ENCODE measurements around the gene C22orf23.
A peak's percentile ranks its signal among the peaks of the same experiment; 100 is the strongest.

The C22orf23 gene

DNA sequence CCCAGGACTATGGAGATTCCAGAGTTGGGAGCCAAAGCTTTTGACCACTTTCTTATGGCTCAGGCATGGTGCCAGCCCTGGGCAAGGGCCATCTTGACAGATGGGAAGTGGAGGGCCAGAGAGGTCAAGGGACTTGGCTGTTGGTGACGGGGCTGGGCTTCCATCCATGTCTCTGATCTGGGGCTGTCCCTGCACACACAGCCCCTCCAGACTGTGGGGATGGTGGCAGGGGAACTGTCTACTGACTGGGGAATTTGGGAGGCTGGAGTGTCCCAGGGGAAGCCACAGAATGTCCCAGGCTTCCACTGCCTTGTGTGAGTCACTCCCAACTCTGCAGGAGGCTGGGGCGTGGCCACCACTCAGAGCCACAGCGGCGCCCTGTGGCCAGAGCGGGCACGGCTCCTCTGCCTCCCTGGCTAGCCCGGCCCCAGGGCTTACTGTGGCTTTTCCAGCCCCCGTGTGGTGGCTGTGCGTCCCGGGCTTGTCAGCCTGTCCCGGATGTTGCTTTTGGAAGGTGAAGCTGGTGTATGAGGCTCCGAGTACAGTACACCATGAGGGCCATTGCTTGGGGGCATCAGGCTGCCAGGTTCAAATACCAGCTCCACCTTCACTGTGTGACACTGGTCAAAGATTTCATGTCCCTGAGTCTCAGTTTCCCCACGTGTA, 19.6 kb downstream of the C22orf23 start (continued):
- TF ChIP-seq, protein P1, sequence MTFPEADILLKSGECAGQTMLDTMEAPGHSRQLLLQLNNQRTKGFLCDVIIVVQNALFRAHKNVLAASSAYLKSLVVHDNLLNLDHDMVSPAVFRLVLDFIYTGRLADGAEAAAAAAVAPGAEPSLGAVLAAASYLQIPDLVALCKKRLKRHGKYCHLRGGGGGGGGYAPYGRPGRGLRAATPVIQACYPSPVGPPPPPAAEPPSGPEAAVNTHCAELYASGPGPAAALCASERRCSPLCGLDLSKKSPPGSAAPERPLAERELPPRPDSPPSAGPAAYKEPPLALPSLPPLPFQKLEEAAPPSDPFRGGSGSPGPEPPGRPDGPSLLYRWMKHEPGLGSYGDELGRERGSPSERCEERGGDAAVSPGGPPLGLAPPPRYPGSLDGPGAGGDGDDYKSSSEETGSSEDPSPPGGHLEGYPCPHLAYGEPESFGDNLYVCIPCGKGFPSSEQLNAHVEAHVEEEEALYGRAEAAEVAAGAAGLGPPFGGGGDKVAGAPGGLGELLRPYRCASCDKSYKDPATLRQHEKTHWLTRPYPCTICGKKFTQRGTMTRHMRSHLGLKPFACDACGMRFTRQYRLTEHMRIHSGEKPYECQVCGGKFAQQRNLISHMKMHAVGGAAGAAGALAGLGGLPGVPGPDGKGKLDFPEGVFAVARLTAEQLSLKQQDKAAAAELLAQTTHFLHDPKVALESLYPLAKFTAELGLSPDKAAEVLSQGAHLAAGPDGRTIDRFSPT (tag by site-specific recombination; IDR thresholded peaks at IDR 0.05), result peak; percentile 89
- TF ChIP-seq ZNF785 (tag by site-specific recombination; IDR thresholded peaks at IDR 0.05) (no peak), ZNF629 (tag by site-specific recombination; IDR thresholded peaks at IDR 0.05) (peak; percentile 77), ZNF155 (tag by site-specific recombination; IDR thresholded peaks at IDR 0.05) (no peak), ZNF501 (tag by site-specific recombination; IDR thresholded peaks at IDR 0.05) (0 out of 2 replicates have a peak, but pooled peaks have one; percentile 28), ZNF544 (tag by site-specific recombination; IDR thresholded peaks at IDR 0.05) (no peak), ZBTB21 (tag by site-specific recombination; IDR thresholded peaks at IDR 0.05) (0 out of 2 replicates have a peak, but pooled peaks have one; percentile 47), SP2 (tag by site-specific recombination; IDR thresholded peaks at IDR 0.05) (no peak), ZNF768 (tag by site-specific recombination; IDR thresholded peaks at IDR 0.05) (peak; percentile 61; the same call in 1 of the 2 replicates), ZNF350 (tag by site-specific recombination; IDR thresholded peaks at IDR 0.05) (no peak), TRIM28 (IDR thresholded peaks at IDR 0.05; ENCODE audit: borderline replicate concordance, low read length) (peak; percentile 88; the same call in 1 of the 2 replicates), ZNF610 (tag by site-specific recombination; IDR thresholded peaks at IDR 0.05; ENCODE audit: borderline replicate concordance) (no peak), ZNF843 (tag by site-specific recombination; IDR thresholded peaks at IDR 0.05) (no peak), ZNF19 (tag by site-specific recombination; IDR thresholded peaks at IDR 0.05; ENCODE audit: low read depth) (no peak), ZBTB8A (tag by site-specific recombination; IDR thresholded peaks at IDR 0.05) (peak; percentile 86), ZNF791 (tag by site-specific recombination; IDR thresholded peaks at IDR 0.05) (no peak), ZNF529 (tag by site-specific recombination; IDR thresholded peaks at IDR 0.05; ENCODE audit: insufficient replicate concordance) (no peak), ZNF621 (tag by site-specific recombination; IDR thresholded peaks at IDR 0.05) (no peak), ZNF624 (tag by site-specific recombination; IDR thresholded peaks at IDR 0.05) (no peak), ZNF23 (tag by site-specific recombination; IDR thresholded peaks at IDR 0.05; ENCODE audit: borderline replicate concordance) (no peak), ZNF114 (tag by site-specific recombination; IDR thresholded peaks at IDR 0.05) (no peak), KLF10 (tag by site-specific recombination; IDR thresholded peaks at IDR 0.05) (peak; percentile 74; the same call in 1 of the 2 replicates), ZNF558 (tag by site-specific recombination; IDR thresholded peaks at IDR 0.05) (peak; percentile 12; the same call in 1 of the 2 replicates), ZNF560 (tag by site-specific recombination; IDR thresholded peaks at IDR 0.05; ENCODE audit: borderline replicate concordance) (no peak), ZFP41 (tag by site-specific recombination; IDR thresholded peaks at IDR 0.05; ENCODE audit: borderline replicate concordance) (no peak)
- TF ChIP-seq, protein P2, sequence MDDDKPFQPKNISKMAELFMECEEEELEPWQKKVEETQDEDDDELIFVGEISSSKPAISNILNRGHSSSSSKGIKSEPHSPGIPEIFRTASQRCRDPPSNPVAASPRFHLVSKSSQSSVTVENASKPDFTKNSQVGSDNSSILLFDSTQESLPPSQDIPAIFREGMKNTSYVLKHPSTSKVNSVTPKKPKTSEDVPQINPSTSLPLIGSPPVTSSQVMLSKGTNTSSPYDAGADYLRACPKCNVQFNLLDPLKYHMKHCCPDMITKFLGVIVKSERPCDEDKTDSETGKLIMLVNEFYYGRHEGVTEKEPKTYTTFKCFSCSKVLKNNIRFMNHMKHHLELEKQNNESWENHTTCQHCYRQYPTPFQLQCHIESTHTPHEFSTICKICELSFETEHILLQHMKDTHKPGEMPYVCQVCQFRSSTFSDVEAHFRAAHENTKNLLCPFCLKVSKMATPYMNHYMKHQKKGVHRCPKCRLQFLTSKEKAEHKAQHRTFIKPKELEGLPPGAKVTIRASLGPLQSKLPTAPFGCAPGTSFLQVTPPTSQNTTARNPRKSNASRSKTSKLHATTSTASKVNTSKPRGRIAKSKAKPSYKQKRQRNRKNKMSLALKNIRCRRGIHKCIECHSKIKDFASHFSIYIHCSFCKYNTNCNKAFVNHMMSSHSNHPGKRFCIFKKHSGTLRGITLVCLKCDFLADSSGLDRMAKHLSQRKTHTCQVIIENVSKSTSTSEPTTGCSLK (tag by site-specific recombination; IDR thresholded peaks at IDR 0.05), result no peak
- TF ChIP-seq, protein P3, sequence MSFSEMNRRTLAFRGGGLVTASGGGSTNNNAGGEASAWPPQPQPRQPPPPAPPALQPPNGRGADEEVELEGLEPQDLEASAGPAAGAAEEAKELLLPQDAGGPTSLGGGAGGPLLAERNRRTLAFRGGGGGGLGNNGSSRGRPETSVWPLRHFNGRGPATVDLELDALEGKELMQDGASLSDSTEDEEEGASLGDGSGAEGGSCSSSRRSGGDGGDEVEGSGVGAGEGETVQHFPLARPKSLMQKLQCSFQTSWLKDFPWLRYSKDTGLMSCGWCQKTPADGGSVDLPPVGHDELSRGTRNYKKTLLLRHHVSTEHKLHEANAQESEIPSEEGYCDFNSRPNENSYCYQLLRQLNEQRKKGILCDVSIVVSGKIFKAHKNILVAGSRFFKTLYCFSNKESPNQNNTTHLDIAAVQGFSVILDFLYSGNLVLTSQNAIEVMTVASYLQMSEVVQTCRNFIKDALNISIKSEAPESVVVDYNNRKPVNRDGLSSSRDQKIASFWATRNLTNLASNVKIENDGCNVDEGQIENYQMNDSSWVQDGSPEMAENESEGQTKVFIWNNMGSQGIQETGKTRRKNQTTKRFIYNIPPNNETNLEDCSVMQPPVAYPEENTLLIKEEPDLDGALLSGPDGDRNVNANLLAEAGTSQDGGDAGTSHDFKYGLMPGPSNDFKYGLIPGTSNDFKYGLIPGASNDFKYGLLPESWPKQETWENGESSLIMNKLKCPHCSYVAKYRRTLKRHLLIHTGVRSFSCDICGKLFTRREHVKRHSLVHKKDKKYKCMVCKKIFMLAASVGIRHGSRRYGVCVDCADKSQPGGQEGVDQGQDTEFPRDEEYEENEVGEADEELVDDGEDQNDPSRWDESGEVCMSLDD (tag by site-specific recombination; IDR thresholded peaks at IDR 0.05), result 0 out of 2 replicates have a peak, but pooled peaks have one; percentile 18
- TF ChIP-seq, protein P4, sequence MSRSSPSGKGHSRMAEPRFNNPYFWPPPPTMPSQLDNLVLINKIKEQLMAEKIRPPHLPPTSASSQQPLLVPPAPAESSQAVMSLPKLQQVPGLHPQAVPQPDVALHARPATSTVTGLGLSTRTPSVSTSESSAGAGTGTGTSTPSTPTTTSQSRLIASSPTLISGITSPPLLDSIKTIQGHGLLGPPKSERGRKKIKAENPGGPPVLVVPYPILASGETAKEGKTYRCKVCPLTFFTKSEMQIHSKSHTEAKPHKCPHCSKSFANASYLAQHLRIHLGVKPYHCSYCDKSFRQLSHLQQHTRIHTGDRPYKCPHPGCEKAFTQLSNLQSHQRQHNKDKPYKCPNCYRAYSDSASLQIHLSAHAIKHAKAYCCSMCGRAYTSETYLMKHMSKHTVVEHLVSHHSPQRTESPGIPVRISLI (tag by site-specific recombination; IDR thresholded peaks at IDR 0.05), result no peak
- TF ChIP-seq, protein P5, sequence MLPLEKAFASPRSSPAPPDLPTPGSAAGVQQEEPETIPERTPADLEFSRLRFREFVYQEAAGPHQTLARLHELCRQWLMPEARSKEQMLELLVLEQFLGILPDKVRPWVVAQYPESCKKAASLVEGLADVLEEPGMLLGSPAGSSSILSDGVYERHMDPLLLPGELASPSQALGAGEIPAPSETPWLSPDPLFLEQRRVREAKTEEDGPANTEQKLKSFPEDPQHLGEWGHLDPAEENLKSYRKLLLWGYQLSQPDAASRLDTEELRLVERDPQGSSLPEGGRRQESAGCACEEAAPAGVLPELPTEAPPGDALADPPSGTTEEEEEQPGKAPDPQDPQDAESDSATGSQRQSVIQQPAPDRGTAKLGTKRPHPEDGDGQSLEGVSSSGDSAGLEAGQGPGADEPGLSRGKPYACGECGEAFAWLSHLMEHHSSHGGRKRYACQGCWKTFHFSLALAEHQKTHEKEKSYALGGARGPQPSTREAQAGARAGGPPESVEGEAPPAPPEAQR (tag by site-specific recombination; IDR thresholded peaks at IDR 0.05), result no peak
